ENCODE results near the gene ROBO2.

ROBO2 gene

GRCh38 chr3:77460326-77460725 lies 420.4 kb downstream of the ROBO2 start:
- DNase-seq (ENCODE audit: low read depth): no peak
- no peak for TF ChIP-seq CTCF (IDR thresholded peaks at IDR 0.05; ENCODE audit: insufficient read depth, low read depth, low read length, missing control alignments)
- H3K4me3 ChIP-seq (ENCODE audit: low read depth, low read length): no peak overlapping the region

DNA sequence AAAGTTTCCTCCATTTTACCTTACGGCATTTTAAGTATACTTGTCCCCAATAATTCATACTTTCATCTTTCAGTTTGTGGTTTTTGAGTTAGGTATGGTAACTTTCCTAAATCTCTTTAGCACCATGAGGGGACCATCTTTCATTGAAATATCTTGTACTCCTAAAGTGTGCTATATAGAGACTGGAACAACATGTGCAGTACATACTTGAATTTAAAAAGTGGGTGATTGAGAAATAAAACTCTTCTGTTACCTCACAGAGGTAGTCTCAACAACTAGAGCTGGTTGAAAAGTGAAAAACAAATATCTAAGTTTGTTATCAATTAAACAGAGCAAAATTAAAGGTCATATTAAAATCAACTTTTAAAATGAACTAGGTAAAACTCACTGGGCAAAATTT lies 423.1 kb downstream of the ROBO2 start:
- DNase-seq (ENCODE audit: low read depth): no peak
- H3K4me3 ChIP-seq (ENCODE audit: low read depth, low read length): no peak overlapping the region
- no peak for TF ChIP-seq CTCF (IDR thresholded peaks at IDR 0.05; ENCODE audit: insufficient read depth, low read depth, low read length, missing control alignments)

- TF ChIP-seq CTCF (IDR thresholded peaks at IDR 0.05; ENCODE audit: insufficient read depth, low read depth, low read length, missing control alignments): no peak
- H3K4me3 ChIP-seq (ENCODE audit: low read depth, low read length): no peak overlapping the region
- DNase-seq (ENCODE audit: low read depth): no peak
Observed at GRCh38 chr3:77464111-77464688, 424.3 kb downstream of the ROBO2 start.

DNA sequence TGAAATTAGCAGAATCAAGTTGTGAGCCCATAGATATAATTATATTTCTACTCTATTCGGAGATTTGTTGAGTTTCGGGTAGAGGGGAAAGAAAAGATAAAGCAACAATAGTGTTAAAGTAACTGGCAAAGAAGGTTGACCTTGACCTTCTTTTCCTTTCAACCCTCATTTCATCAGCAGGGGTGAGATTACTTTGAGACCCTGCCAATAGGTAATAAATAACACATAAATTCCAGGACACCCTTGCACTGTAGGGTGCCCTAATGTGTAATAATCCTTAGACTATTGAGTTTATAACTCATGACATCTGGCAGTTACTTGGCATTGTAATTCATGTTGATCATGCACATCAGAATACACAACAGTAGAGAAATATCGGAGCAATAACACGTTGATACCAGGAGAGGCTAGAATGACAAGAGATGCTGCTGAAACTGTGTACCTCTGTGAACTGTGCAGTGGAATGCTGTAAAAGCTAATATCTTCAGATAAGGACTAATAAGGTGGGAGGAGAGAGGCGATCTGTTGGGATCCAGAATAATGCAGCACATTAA lies 426.7 kb downstream of the ROBO2 start:
- no peak overlapping the region for H3K4me3 ChIP-seq (ENCODE audit: low read depth, low read length)
- DNase-seq (ENCODE audit: low read depth): no peak
- no peak for TF ChIP-seq CTCF (IDR thresholded peaks at IDR 0.05; ENCODE audit: insufficient read depth, low read depth, low read length, missing control alignments)

- TF ChIP-seq CTCF (IDR thresholded peaks at IDR 0.05; ENCODE audit: insufficient read depth, low read depth, low read length, missing control alignments): no peak
- no peak overlapping the region for H3K4me3 ChIP-seq (ENCODE audit: low read depth, low read length)
- no peak for DNase-seq (ENCODE audit: low read depth)
Observed at GRCh38 chr3:77467702-77468625, 428.1 kb downstream of the ROBO2 start.

DNA sequence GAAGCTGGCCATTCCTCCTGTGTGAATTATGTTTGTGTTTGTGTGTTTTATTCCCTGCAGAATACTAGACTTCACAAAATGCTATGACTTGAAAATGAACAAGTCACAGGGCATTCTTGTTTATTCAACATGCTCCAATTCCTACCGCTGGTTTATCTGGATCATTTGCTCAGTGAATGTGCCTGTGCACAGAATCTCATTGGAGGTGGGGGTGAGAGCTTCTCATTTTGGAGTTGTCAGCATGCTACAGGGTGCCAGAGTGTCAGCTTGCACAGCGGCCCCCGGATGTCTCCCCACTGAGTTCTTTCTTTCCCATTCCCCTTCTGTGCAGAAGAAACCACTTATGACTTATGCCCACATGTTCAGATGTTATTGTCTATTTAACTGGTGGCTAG lies 428.7 kb downstream of the ROBO2 start:
- H3K4me3 ChIP-seq (ENCODE audit: low read depth, low read length): no peak overlapping the region
- DNase-seq (ENCODE audit: low read depth): no peak
- TF ChIP-seq CTCF (IDR thresholded peaks at IDR 0.05; ENCODE audit: insufficient read depth, low read depth, low read length, missing control alignments): no peak

Data from GM12865 (cell line).